Cerebellar cortex (tissue), 1 donor: ENCODE results near the gene SGIP1.
A peak's percentile ranks its signal among the peaks of the same experiment; 100 is the strongest.

Experiments used
- DNase-seq: peaks from one replicate; pipeline ENCODE4 v3.0.0-alpha.2; 2015; ENCODE audit warnings: low spot score

The SGIP1 gene

GRCh38 chr1:66533804-66534740 is at the start of gene SGIP1:
SGIP1 (plus strand) TSS chr1:66534153; CDS start chr1:66534359, 206 bp downstream.
- peak; percentile 93 for DNase-seq

- no peak for DNase-seq
Observed at GRCh38 chr1:66489151-66489550, 44.8 kb upstream of the SGIP1 start.

- no peak for DNase-seq
Observed at GRCh38 chr1:66489972-66490601, 43.9 kb upstream of the SGIP1 start.

- no peak for DNase-seq
Observed at GRCh38 chr1:66490816-66491215, 43.1 kb upstream of the SGIP1 start.

GRCh38 chr1:66492424-66492823 is 41.5 kb upstream of the SGIP1 start:
- DNase-seq: no peak

- no peak for DNase-seq
Observed at GRCh38 chr1:66493731-66494130, 40.2 kb upstream of the SGIP1 start.

- DNase-seq: no peak
Observed at GRCh38 chr1:66494482-66494881, 39.5 kb upstream of the SGIP1 start.

- DNase-seq: no peak
Observed at GRCh38 chr1:66495495-66495894, 38.5 kb upstream of the SGIP1 start.

- no peak for DNase-seq
Observed at GRCh38 chr1:66497910-66498309, 36.0 kb upstream of the SGIP1 start.

- no peak for DNase-seq
Observed at GRCh38 chr1:66500301-66500700, 33.7 kb upstream of the SGIP1 start.

- DNase-seq: no peak
Observed at GRCh38 chr1:66502086-66502485, 31.9 kb upstream of the SGIP1 start.

GRCh38 chr1:66503841-66504470 is 30.0 kb upstream of the SGIP1 start:
- peak; percentile 25 for DNase-seq

- DNase-seq: no peak
Observed at GRCh38 chr1:66505671-66506392, 28.1 kb upstream of the SGIP1 start.

GRCh38 chr1:66506393-66506687 is 27.6 kb upstream of the SGIP1 start:
- DNase-seq: no peak

- DNase-seq: no peak
Observed at GRCh38 chr1:66506991-66507390, 27.0 kb upstream of the SGIP1 start.

- DNase-seq: no peak
Observed at GRCh38 chr1:66510407-66510806, 23.5 kb upstream of the SGIP1 start.

- DNase-seq: no peak
Observed at GRCh38 chr1:66511118-66511517, 22.8 kb upstream of the SGIP1 start.

GRCh38 chr1:66517959-66518358 is 16.0 kb upstream of the SGIP1 start:
- no peak for DNase-seq

GRCh38 chr1:66518654-66519053 is 15.3 kb upstream of the SGIP1 start:
- DNase-seq: no peak

GRCh38 chr1:66519992-66520391 is 14.0 kb upstream of the SGIP1 start:
- no peak for DNase-seq

- no peak for DNase-seq
Observed at GRCh38 chr1:66520655-66521054, 13.3 kb upstream of the SGIP1 start.

- DNase-seq: no peak
Observed at GRCh38 chr1:66521721-66522365, 12.1 kb upstream of the SGIP1 start.
